B cell (primary cell): Measurements from ENCODE around the gene CRAMP1. TPM values are rescaled to one million over a fixed set of nuclear protein-coding genes. Genes with fewer than 3 reads are reported as not detected.

Experiments used
- ATAC-seq: fragments of 200-7000 bp; cut with Tn5 transposase; one replicate; pipeline ENCODE4 v1.10.0; 2021; ENCODE audit warnings: low read depth, mild to moderate bottlenecking, moderate number of reproducible peaks, moderate library complexity
- CTCF ChIA-PET: fragments of 350-600 bp; sonication (Branson Sonifier 250); formaldehyde crosslinking; loops from one replicate; lab custom pipeline; 2021; ENCODE audit warnings: antibody characterized with exemption, inconsistent platforms; lab: Charles Lee
- POLR2A ChIA-PET: fragments of 350-600 bp; sonication (Branson Sonifier 250); formaldehyde crosslinking; loops from one replicate; lab custom pipeline; 2021; ENCODE audit warnings: antibody characterized with exemption; lab: Charles Lee
- DNase-seq: peaks from one replicate; pipeline ENCODE4 v3.0.0; 2013
- H2AFZ ChIP-seq: 2 replicates; pipeline ENCODE4 v1.6.1; 2012; ENCODE audit warnings: mild to moderate bottlenecking, low read depth, low read length; ENCODE audit not compliant: insufficient read depth, poor library complexity, severe bottlenecking
- H3K27ac ChIP-seq, 2 donors: 1 replicate in 1 of 2; 2 replicates in 1 of 2; pipeline ENCODE4 v1.5.1; 2012 to 2013; ENCODE audit warnings: low read length in 2 of 2, mild to moderate bottlenecking in 2 of 2, moderate library complexity in 1 of 2
- H3K27me3 ChIP-seq, 4 experiments: fragments of 200-600 bp in 1 of 4; sonication (generic) in 1 of 4; replicated peaks in 1 of 4; 1 replicate in 2 of 4; 2 replicates in 2 of 4; pipeline versions ENCODE4 v1.6.1 to v1.7.0; 2013 to 2016; ENCODE audit warnings: low read length in 3 of 4, mild to moderate bottlenecking in 2 of 4, mixed read lengths in 1 of 4, moderate library complexity in 1 of 4; ENCODE audit not compliant: insufficient read depth in 4 of 4, control insufficient read depth in 3 of 4; ENCODE audit errors: control extremely low read depth in 1 of 4
- H3K36me3 ChIP-seq, 2 experiments: replicated peaks in 1 of 2; 1 replicate in 1 of 2; 2 replicates in 1 of 2; pipeline versions ENCODE4 v1.6.1 to v1.7.1; 2013; ENCODE audit warnings: low read length in 1 of 2; ENCODE audit not compliant: insufficient read depth in 2 of 2, control insufficient read depth in 1 of 2; ENCODE audit errors: control extremely low read depth in 1 of 2, extremely low read depth in 1 of 2
- H3K4me1 ChIP-seq, 2 donors: fragments of 200-600 bp in 1 of 2; sonication (generic) in 1 of 2; 1 replicate in 1 of 2; 2 replicates in 1 of 2; pipeline versions ENCODE4 v1.5.1 to v1.6.1; 2013 to 2017; ENCODE audit warnings: low read length in 2 of 2; ENCODE audit not compliant: control insufficient read depth in 2 of 2, insufficient read depth in 2 of 2
- H3K4me2 ChIP-seq: replicated peaks from 2 replicates; pipeline ENCODE3; 2012; ENCODE audit warnings: mild to moderate bottlenecking, low read depth, low read length; ENCODE audit not compliant: poor library complexity, severe bottlenecking
- H3K4me3 ChIP-seq, 5 experiments: fragments of 200-600 bp in 1 of 5; sonication (generic) in 1 of 5; 1 replicate in 3 of 5; 2 replicates in 2 of 5; pipeline versions ENCODE4 v1.5.1 to v1.7.0; 2011 to 2016; ENCODE audit warnings: low read length in 4 of 5, mild to moderate bottlenecking in 4 of 5, low read depth in 2 of 5, control low read depth in 1 of 5, moderate library complexity in 1 of 5; ENCODE audit not compliant: insufficient read depth in 1 of 5; ENCODE audit errors: control extremely low read depth in 1 of 5, extremely low read depth in 1 of 5
- H3K79me2 ChIP-seq: fragments of 200-600 bp; sonication (generic); one replicate; pipeline ENCODE4 v1.6.0; 2016; ENCODE audit warnings: low read length; ENCODE audit not compliant: control insufficient read depth, insufficient read depth
- H3K9ac ChIP-seq: fragments of 200-600 bp; sonication (generic); 2 replicates; pipeline ENCODE4 v1.6.1; 2017; ENCODE audit warnings: mild to moderate bottlenecking, low read length, moderate library complexity
- H3K9me3 ChIP-seq, 3 donors: one replicate each; pipeline versions ENCODE4 v1.6.1 to v1.7.1; 2013; ENCODE audit warnings: low read length in 2 of 3; ENCODE audit not compliant: control insufficient read depth in 2 of 3, insufficient read depth in 1 of 3; ENCODE audit errors: control extremely low read depth in 1 of 3
- H4K20me1 ChIP-seq: 2 replicates; pipeline ENCODE4 v1.6.0; 2012; ENCODE audit warnings: mild to moderate bottlenecking, low read length; ENCODE audit not compliant: insufficient read depth, control insufficient read depth, poor library complexity, severe bottlenecking
- H3K27ac Mint-ChIP-seq: one replicate; pipeline ENCODE4 v1.8.0; 2021; ENCODE audit warnings: mixed read lengths
- H3K27me3 Mint-ChIP-seq: one replicate; pipeline ENCODE4 v1.8.0; 2021; ENCODE audit warnings: mixed read lengths
- H3K4me1 Mint-ChIP-seq: one replicate; pipeline ENCODE4 v1.8.0; 2021; ENCODE audit warnings: mixed read lengths
- H3K4me3 Mint-ChIP-seq: one replicate; pipeline ENCODE4 v1.8.0; 2021; ENCODE audit warnings: mixed read lengths
- H3K9me3 Mint-ChIP-seq: one replicate; pipeline ENCODE4 v1.8.0; 2022; ENCODE audit warnings: mixed read lengths; ENCODE audit not compliant: insufficient read depth
- CTCF ChIP-seq: fragments of 200-600 bp; IDR thresholded peaks from one replicate; pipeline ENCODE4 v1.8.0; 2022; ENCODE audit warnings: antibody characterized with exemption, mild to moderate bottlenecking
- EZH2 ChIP-seq: IDR thresholded peaks from 2 replicates; pipeline ENCODE4 v1.6.1; 2012; ENCODE audit warnings: borderline replicate concordance, low read depth, mild to moderate bottlenecking, moderate library complexity, low read length; ENCODE audit not compliant: insufficient read depth, poor library complexity, severe bottlenecking
- WGBS: methylation state at CpG from one replicate; pipeline ENCODE4 v1.1.5; 2013; ENCODE audit warnings: missing lambda C conversion rate; ENCODE audit not compliant: insufficient coverage; 5-methylcytosine and 5-hydroxymethylcytosine counted together
- intact Hi-C: fragments of 100-400 bp; cut with micrococcal nuclease; formaldehyde crosslinking; loops from one replicate; pipeline ENCODE4 v1.10.0; 2022
- polyA plus RNA-seq: library from polyadenylated mRNA; depleted of rRNA; stranded (reverse); fragments of >200 nt; gene quantifications from 2 replicates; pipeline ENCODE4 v1.2.3, GENCODE V29; 2012
- total RNA-seq, 2 donors: library from RNA; stranded (reverse); fragments of 120-200 nt in 1 of 2; gene quantifications; 1 replicate in 1 of 2; 2 replicates in 1 of 2; pipeline versions ENCODE4 v1.2.3 to v1.2.4, GENCODE V29; 2013 to 2022

The CRAMP1 gene
- total and polyA plus RNA-seq, 2 donors (not counting 1 experiment from before 2014, with no cell fraction given) = 21.0 to 33.9 TPM

DNA sequence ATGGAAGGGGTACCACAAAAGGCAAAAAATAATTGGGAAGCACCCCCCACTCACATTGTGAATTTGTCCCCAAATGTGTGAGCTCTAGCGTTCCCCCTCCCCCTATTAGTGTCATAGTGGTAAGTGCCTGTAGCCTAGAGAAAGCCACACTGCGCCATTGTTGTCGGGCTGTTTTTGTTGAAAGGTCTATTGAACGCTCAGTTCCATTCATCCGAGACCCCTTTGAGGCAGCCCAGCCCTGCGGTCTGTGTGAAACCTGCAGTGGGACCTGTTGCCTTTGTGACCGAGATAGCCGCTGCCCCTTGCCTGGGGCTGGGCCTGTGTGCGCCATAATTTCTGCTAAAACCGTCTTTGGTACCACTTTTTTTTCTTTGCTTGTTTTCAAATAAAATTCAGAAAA is 68.9 kb downstream of the CRAMP1 start:
- Histone ChIP-seq H3K27me3 (no peaks in the 10 kb centered on the region), H3K36me3 (peaks cover 0 to 14% of the 10 kb centered on the region in 2 experiments), H2AFZ (no peak overlapping the region), H3K4me3 (no peak overlapping the region), H3K4me1 (peaks cover 8 to 14% of the 10 kb centered on the region in 2 donors), H3K4me2 (no peak overlapping the region), H3K27ac (no peak overlapping the region), H4K20me1 (peaks cover 64% of the 10 kb centered on the region), H3K9ac (no peak overlapping the region), H3K9me3 (no peaks in the 10 kb centered on the region), H3K79me2 (peaks cover 89% of the 10 kb centered on the region)
- WGBS = 97% methylated on average over 7 of the region's 10 CpGs
- ATAC-seq (no peak), DNase-seq (no peak)
- Mint-ChIP-seq H3K4me1 (peaks cover 14% of the 10 kb centered on the region), H3K4me3 (no peak overlapping the region), H3K27me3 (no peaks in the 10 kb centered on the region), H3K27ac (no peak overlapping the region), H3K9me3 (no peaks in the 10 kb centered on the region)
- ChIA-PET POLR2A (no interaction called here), CTCF (interaction anchor here (1.4 kb wide), 1 partner anchor 43 kb away, joined by 3 read pairs; no protein-coding TSS in a partner anchor)
- no peak for TF ChIP-seq EZH2
- TF ChIP-seq CTCF = no peak
- intact Hi-C loops = no loop called here

DNA sequence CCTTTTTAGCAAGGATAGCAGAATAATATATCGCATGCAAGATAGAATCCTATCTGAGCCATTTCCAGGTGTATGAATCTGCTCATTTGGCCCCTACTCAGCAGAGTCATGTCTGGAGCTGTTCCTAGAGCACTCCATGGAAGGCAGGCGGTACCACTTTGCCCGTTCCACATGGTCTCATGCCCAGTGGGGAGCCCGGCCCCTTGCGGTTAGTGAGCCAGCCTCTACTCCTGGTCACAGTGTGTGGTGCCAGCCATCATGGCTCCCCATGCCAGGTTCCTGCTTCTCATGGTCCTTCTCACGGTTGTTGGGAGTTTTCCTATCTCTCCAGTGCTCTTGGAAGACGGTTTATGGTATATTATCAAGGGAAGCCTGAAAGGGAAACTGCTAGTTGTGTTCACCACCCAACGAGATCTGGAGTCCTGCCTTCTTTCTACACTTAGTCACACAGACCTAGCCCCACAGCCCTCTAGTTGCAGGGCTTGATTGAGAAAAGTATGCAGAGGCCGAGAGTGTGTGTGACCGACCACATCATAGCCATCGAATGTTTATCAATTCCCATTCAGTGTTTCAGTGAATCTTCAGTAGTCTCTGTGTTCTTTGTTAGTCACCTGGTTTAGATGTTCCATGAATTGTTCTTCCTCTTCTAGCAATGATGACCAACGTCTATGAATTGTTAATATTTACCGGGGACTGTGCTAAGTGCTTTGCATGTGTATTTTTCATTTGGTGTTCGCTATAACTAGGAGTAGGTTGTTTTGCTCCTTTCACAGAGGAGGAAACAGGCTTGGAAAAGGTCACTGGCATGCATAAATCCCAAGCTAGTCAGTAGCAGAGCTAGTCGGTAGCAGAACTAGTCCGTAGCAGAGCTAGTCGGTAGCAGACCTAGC is 75.5 kb downstream of the CRAMP1 start:
- DNase-seq (no peak), ATAC-seq (no peak)
- Mint-ChIP-seq H3K4me1 (peaks cover 2% of the 10 kb centered on the region), H3K27ac (no peak overlapping the region), H3K4me3 (no peak overlapping the region), H3K27me3 (no peaks in the 10 kb centered on the region), H3K9me3 (no peaks in the 10 kb centered on the region)
- CTCF ChIA-PET = no interaction called here
- Histone ChIP-seq H3K36me3 (peaks cover 2 to 63% of the 10 kb centered on the region in 2 experiments), H3K4me1 (no peaks in the 10 kb centered on the region), H2AFZ (no peak overlapping the region), H3K79me2 (peaks cover 66% of the 10 kb centered on the region), H3K27me3 (no peaks in the 10 kb centered on the region), H3K27ac (no peak overlapping the region), H3K4me2 (no peak overlapping the region), H3K9ac (no peak overlapping the region), H3K4me3 (no peak overlapping the region), H4K20me1 (peaks cover 70% of the 10 kb centered on the region), H3K9me3 (no peaks in the 10 kb centered on the region)
- WGBS = 98% methylated on average over 10 of the region's 17 CpGs
- TF ChIP-seq CTCF (no peak), EZH2 (no peak)
- POLR2A ChIA-PET = no interaction called here
- intact Hi-C loops = no loop called here
